RWPE2 (cell line): ENCODE data around the gene UPF2.

Source experiments
- ATAC-seq: fragments of 200-7000 bp; cut with Tn5 transposase; 3 replicates; pipeline ENCODE4 v1.9.1; 2021; ENCODE audit warnings: low read depth
- DNase-seq: peaks from one replicate; pipeline ENCODE4 v3.0.0-alpha.2; 2020; ENCODE audit warnings: low spot score
- H3K27ac ChIP-seq: fragments of 450-650 bp; 2 replicates; pipeline ENCODE4 v1.5.1; 2017; ENCODE audit warnings: mild to moderate bottlenecking; ENCODE audit not compliant: poor library complexity, severe bottlenecking
- H3K27me3 ChIP-seq: fragments of 250-450 bp; sonication (Bioruptor Pico); 2 replicates; pipeline ENCODE4 v1.5.1; 2021; ENCODE audit warnings: mild to moderate bottlenecking, moderate library complexity; ENCODE audit not compliant: insufficient read depth, poor library complexity, severe bottlenecking
- H3K36me3 ChIP-seq: fragments of 250-450 bp; sonication (Bioruptor Pico); 2 replicates; pipeline ENCODE4 v1.5.1; 2020; ENCODE audit warnings: low read depth, mild to moderate bottlenecking, moderate library complexity
- H3K4me1 ChIP-seq: fragments of 250-450 bp; sonication (Bioruptor Pico); 2 replicates; pipeline ENCODE4 v1.5.1; 2021; ENCODE audit warnings: mild to moderate bottlenecking, moderate library complexity; ENCODE audit not compliant: insufficient read depth, poor library complexity, severe bottlenecking
- H3K4me3 ChIP-seq: fragments of 250-450 bp; sonication (Bioruptor Pico); 2 replicates; pipeline ENCODE4 v1.5.1; 2021; ENCODE audit warnings: mild to moderate bottlenecking, moderate library complexity; ENCODE audit not compliant: severe bottlenecking
- H3K9me3 ChIP-seq: fragments of 250-450 bp; sonication (Bioruptor Pico); 2 replicates; pipeline ENCODE4 v1.5.1; 2021; ENCODE audit warnings: mild to moderate bottlenecking, moderate library complexity; ENCODE audit not compliant: severe bottlenecking
- CTCF ChIP-seq: fragments of 450-650 bp; IDR thresholded peaks from one replicate; pipeline ENCODE4 v1.5.1; 2017; ENCODE audit warnings: mild to moderate bottlenecking, moderate library complexity; ENCODE audit not compliant: poor library complexity, severe bottlenecking

Gene UPF2

GRCh38 chr10:11870461-11870780, 172.2 kb downstream of the UPF2 start:
- ATAC-seq: no peak
- no peak overlapping the region for H3K4me3 ChIP-seq
- no peak for TF ChIP-seq CTCF

More at GRCh38 chr10:11870461-11870780, 172.2 kb downstream of the UPF2 start:
- Histone ChIP-seq H3K9me3 (no peaks in the 10 kb centered on the region), H3K27me3 (no peaks in the 10 kb centered on the region), H3K4me1 (peaks cover 16% of the 10 kb centered on the region), H3K36me3 (peaks cover 64% of the 10 kb centered on the region), H3K27ac (peak overlapping the region; percentile 98)
- DNase-seq: no peak
